Measurements from ENCODE around the gene GLRA3. TPM values are rescaled to one million over a fixed set of nuclear protein-coding genes. Genes with fewer than 3 reads are reported as not detected.

Gene GLRA3
- total and polyA plus RNA-seq, 2 of the 8 experiments (the other 6 are each of a cell fraction or from before 2014, with no cell fraction given): 0.02 TPM; not detected in 1

DNA sequence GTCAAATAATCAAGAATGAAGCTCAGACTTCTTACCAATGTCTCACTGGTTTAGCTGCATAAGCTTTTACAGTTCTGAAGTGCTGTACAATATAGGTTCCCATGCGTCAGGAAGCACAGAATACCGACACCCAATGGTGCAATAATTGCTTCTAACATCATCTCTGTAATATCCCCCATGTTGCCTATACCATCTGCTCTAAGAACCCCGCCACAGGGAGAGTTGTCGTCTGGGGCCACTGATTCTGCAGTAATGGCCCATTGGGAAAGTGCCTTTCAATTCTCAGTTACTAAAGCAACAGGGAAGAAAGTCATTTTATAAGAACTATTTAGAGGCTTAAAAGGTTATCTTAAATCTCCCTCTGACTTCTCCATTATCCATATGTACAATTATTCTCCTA is 94.9 kb downstream of the GLRA3 start:
- WGBS, 2 experiments (ENCODE audit: extremely low coverage in 1 of 2, insufficient coverage in 1 of 2, insufficient read length in 1 of 2, insufficient replicate concordance in 2 of 2, low coverage in 1 of 2, low lambda C conversion rate in 2 of 2, missing lambda C conversion rate in 1 of 2): 91% methylated on average over 4 of the region's 4 CpGs; no CpG with 5 or more reads in 1 of the 2 experiments
- Histone ChIP-seq H3K27me3 (replicated peaks in 1 of 4; ENCODE audit: control insufficient read depth in 3 of 4, extremely low read depth in 1 of 4, insufficient read depth in 3 of 4, low read length in 3 of 4) (no peaks in the 10 kb centered on the region), H3K4me2 (ENCODE audit: insufficient read depth in 1 of 2, low read depth in 2 of 2, low read length in 2 of 2) (no peak overlapping the region), H4K20me1 (replicated peaks in 1 of 2; ENCODE audit: control insufficient read depth in 1 of 2, insufficient read depth in 2 of 2, low read length in 2 of 2) (no peaks in the 10 kb centered on the region), H4K5ac (ENCODE audit: insufficient read length, low read depth, low read length) (no peak overlapping the region), H3K9me3 (ENCODE audit: insufficient read depth in 2 of 2, low read depth in 1 of 2, low read length in 1 of 2) (no peaks in the 10 kb centered on the region), H2BK5ac (ENCODE audit: low read depth, low read length) (no peak overlapping the region), H2BK15ac (ENCODE audit: low read length) (no peak overlapping the region), H4K91ac (replicated peaks; ENCODE audit: insufficient read length, low read length) (no peak overlapping the region), H2AK5ac (ENCODE audit: low read depth, low read length) (no peak overlapping the region), H3K79me2 (ENCODE audit: control insufficient read depth in 1 of 2, insufficient read depth in 2 of 2, low read length in 2 of 2) (no peaks in the 10 kb centered on the region), H4K8ac (ENCODE audit: extremely low read depth, insufficient read depth, low read length) (no peak overlapping the region), H3K36me3 (ENCODE audit: control insufficient read depth in 2 of 4, insufficient read depth in 4 of 4, low read length in 3 of 4) (no peaks in the 10 kb centered on the region), H3K4me1 (replicated peaks in 1 of 4; ENCODE audit: control insufficient read depth in 3 of 4, insufficient read depth in 4 of 4, low read length in 3 of 4) (no peaks in the 10 kb centered on the region), H3K79me1 (ENCODE audit: low read depth, low read length) (no peaks in the 10 kb centered on the region), H2BK12ac (ENCODE audit: low read depth, low read length) (no peak overlapping the region), H3K27ac (ENCODE audit: low read depth, low read length) (no peak overlapping the region), H2BK20ac (ENCODE audit: low read length) (no peak overlapping the region), H2BK120ac (replicated peaks; ENCODE audit: low read depth, low read length) (no peak overlapping the region), H2AFZ (ENCODE audit: low read length) (no peak overlapping the region), H3K23me2 (ENCODE audit: low read depth, low read length) (no peaks in the 10 kb centered on the region), H3K14ac (ENCODE audit: insufficient read length) (no peak overlapping the region), H3K23ac (ENCODE audit: insufficient read length) (no peak overlapping the region), H3K9ac (replicated peaks in 1 of 4; ENCODE audit: extremely low read depth in 1 of 4, low read depth in 3 of 4, low read length in 3 of 4) (no peak overlapping the region), H3K4ac (replicated peaks; ENCODE audit: insufficient read length, low read depth, low read length) (no peak overlapping the region), H3K56ac (replicated peaks; ENCODE audit: insufficient read length, low read depth, low read length) (no peak overlapping the region), H3K18ac (ENCODE audit: extremely low read depth, low read length) (no peak overlapping the region), H3K4me3 (ENCODE audit: extremely low read depth in 1 of 4, insufficient read depth in 2 of 4, low read depth in 3 of 4, low read length in 4 of 4) (no peak overlapping the region)
- no peak for DNase-seq (ENCODE audit: low read depth in 1 of 2, low spot score in 2 of 2)
- ChIA-PET CTCF (ENCODE audit: partially characterized antibody) (no interaction called here), POLR2A (ENCODE audit: partially characterized antibody) (no interaction called here)
- no peak for TF ChIP-seq KDM1A (IDR thresholded peaks at IDR 0.05; ENCODE audit: borderline replicate concordance, low read length)
- TF ChIP-seq CTBP2 (IDR thresholded peaks at IDR 0.05; ENCODE audit: borderline replicate concordance, insufficient read depth, insufficient read length, low read length): no peak
- TF ChIP-seq CBX5 (IDR thresholded peaks at IDR 0.05; ENCODE audit: low read depth, low read length): no peak
- TF ChIP-seq RFX5 (IDR thresholded peaks at IDR 0.05; ENCODE audit: borderline replicate concordance, low read depth, low read length): no peak
- TF ChIP-seq, protein P1, sequence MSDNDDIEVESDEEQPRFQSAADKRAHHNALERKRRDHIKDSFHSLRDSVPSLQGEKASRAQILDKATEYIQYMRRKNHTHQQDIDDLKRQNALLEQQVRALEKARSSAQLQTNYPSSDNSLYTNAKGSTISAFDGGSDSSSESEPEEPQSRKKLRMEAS (IDR thresholded peaks at IDR 0.05): no peak
- TF ChIP-seq SP2 (IDR thresholded peaks at IDR 0.05; ENCODE audit: low read length): no peak
- FAIRE-seq: no peak

Measured in H1 (cell line).